Activated naive CD4-positive, alpha-beta T cell treated with anti-CD3 and anti-CD28 coated beads, Interleukin-2, amount 50 U/mL, for 72 hours (primary cell): ENCODE results near the gene IMPA2. TPM values are rescaled to one million over a fixed set of nuclear protein-coding genes. Genes with fewer than 3 reads are reported as not detected.
"Not testable (repeated sequence)": the region's sequence is repeated elsewhere in the genome, so short reads cannot be mapped to it uniquely, and the experiment has no call there.

Experiments
- ATAC-seq, 2 donors: fragments of 150-1000 bp; cut with Tn5 transposase; 2 replicates each; pipeline ENCODE4 v1.10.0; 2021; ENCODE audit warnings: mild to moderate bottlenecking in 2 of 2, moderate library complexity in 2 of 2
- DNase-seq, 2 donors: peaks; one replicate each; pipeline ENCODE4 v3.0.0; 2021 to 2022; ENCODE audit warnings: low spot score in 2 of 2
- H3K27ac Mint-ChIP-seq, 2 donors: one replicate each; pipeline ENCODE4 v1.8.0; 2022; ENCODE audit warnings: mild to moderate bottlenecking in 2 of 2, mixed read lengths in 2 of 2
- H3K36me3 Mint-ChIP-seq, 2 donors: one replicate each; pipeline ENCODE4 v1.8.0; 2022; ENCODE audit warnings: mixed read lengths in 2 of 2
- H3K9me3 Mint-ChIP-seq, 2 donors: one replicate each; pipeline ENCODE4 v1.8.0; 2022; ENCODE audit warnings: mixed read lengths in 2 of 2
- total RNA-seq, 2 donors: library from RNA; stranded (reverse); gene quantifications; one replicate each; pipeline ENCODE4 v1.2.3, GENCODE V29; 2022

IMPA2 gene
- total RNA-seq, 2 donors from 2014 or later, result 21.9 to 36.5 TPM

DNA sequence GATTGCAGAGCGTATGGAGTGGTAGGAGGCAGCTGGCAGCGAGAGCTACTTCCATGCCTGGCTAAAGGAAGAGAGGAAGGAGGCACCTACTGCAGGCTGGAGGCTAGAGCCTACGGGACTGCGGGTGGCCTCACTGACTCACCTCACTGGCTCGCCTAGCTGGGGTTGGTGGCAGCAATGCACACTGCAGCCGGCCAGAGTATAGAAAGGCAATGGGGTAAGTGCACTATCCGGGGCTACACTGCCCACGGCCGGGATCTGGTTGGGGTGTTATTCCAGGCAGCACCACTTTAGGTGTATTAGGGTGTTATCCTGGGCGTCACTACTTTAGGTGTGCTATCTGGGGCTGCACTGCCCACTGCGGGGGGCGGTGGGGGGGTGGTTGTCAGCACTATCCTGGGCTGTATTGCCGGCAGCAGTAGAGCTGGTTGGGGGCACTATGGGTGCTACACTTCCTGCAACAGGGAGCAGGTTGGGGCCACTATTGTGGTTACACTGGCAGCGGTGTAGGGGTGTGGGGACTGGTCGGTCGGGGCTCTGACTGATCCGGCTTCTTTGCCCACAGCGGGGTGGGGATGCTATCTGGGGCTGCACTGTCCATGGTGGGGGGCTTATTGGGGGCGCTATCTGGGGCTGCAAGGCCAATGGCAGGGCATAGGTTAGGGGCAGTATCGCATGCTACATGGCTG is 79.0 kb downstream of the IMPA2 start:
- Mint-ChIP-seq H3K36me3 (no peaks in the 10 kb centered on the region), H3K27ac (no peak overlapping the region), H3K9me3 (no peaks in the 10 kb centered on the region)
- no peak for ATAC-seq
- no peak for DNase-seq

DNA sequence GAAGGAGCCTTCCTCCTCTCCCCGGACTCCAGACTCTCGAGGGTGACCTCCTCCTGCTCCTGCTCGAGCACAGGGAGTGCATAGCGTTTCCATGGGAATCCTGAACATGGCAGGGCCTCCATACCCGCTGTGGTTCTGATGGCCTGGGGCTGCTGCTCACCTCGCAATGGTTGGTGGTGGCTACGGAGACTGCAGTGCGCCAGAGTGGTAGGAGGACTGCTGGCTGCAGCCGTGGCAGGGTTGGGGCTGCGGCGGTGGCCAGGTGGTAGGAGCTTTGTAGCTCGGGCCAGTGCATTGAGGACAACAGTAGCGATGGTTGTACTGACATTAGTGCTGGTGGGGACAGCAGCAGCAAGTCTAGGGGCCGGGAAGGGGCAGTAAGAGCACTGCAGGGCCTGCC is 80.4 kb downstream of the IMPA2 start:
- no peak for DNase-seq
- Mint-ChIP-seq H3K9me3 (no peaks in the 10 kb centered on the region), H3K36me3 (no peaks in the 10 kb centered on the region), H3K27ac (no peak overlapping the region)
- no peak for ATAC-seq

DNA sequence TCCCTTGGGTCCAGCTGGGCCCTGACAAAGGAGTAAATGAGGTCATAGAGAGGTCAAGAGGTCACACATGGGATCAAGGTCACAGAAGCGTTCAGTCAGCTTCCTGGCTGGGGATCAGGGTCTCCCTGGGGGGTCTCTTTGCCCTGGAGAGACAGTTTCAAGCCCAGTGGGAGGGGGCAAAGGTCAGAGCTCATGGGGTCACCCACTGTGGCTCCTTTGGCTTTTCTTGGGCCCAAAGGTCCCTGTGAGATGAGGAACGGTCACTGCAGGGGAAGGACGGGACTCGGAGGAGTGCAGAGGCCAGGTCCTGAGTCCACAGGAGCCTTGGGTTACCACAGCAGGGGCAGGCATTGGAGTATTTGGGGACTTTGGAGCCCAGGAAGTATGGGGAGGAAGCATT is 81.7 kb downstream of the IMPA2 start:
- no peak overlapping the region for H3K27ac Mint-ChIP-seq

DNA sequence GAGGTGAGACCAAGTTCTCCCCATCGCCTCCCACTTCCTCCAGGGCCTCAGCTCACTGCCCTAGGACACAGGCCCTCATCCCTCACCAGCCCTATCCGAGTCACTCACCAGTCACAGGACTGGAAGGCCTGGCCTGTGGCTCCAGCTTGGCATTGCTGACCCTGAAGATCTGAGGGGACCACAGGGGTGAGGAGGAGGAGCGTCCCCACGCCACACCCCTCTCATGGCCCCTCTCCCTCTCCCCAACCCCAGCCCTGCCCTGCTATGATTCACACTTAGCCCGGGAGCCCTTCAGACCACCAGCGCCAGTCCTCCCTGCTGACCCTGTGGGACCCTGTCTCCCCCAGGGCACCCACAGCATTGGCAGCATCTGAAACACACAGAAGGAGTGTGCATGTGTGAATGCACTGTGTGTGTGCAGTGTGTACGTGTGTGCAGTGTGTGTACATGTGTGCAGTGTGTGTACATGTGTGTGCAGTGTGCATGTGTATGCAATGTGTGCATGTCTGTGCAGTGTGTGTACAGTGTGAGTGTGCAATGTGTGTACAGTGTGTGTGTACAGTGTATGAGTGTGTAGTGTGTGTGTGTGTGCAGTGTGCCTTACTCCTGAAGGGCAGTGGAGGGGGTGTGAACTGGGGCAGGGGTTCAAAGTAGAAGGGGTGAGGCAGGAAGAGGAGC is 82.9 kb downstream of the IMPA2 start:
- H3K36me3 Mint-ChIP-seq, result no peaks in the 10 kb centered on the region

More for the DNA sequence above, 81.7 kb downstream of the IMPA2 start:
- ATAC-seq (no peak), DNase-seq (no peak)
- Mint-ChIP-seq H3K9me3 (no peaks in the 10 kb centered on the region), H3K36me3 (no peaks in the 10 kb centered on the region)

DNA sequence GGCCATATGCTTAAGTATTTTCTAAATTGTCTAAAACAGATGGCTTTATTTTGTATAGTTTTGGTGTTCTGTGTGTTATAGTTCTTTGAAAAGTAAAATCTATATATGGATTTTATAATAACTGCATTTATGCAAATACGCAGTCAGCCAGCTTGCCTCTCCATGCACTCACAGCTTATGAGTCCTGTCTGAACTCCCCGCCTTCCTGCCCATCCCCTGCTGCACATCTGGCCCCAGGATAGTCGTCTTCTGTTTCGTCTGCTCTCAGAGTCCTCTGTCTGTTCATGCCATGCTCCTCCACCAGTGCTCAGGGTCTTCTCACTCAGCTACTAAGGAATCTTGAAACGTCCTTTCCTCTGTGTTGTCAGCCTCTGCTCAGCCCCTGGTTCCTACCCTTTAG is 84.1 kb downstream of the IMPA2 start:
- Mint-ChIP-seq H3K9me3 (no peaks in the 10 kb centered on the region), H3K36me3 (no peaks in the 10 kb centered on the region), H3K27ac (peak overlapping the region in 1 of 2 donors; percentile 79)
- DNase-seq, result no peak
- ATAC-seq, result no peak

More for the DNA sequence above, 82.9 kb downstream of the IMPA2 start:
- no peak for DNase-seq
- Mint-ChIP-seq H3K9me3 (no peaks in the 10 kb centered on the region), H3K27ac (no peak overlapping the region)
- no peak for ATAC-seq

DNA sequence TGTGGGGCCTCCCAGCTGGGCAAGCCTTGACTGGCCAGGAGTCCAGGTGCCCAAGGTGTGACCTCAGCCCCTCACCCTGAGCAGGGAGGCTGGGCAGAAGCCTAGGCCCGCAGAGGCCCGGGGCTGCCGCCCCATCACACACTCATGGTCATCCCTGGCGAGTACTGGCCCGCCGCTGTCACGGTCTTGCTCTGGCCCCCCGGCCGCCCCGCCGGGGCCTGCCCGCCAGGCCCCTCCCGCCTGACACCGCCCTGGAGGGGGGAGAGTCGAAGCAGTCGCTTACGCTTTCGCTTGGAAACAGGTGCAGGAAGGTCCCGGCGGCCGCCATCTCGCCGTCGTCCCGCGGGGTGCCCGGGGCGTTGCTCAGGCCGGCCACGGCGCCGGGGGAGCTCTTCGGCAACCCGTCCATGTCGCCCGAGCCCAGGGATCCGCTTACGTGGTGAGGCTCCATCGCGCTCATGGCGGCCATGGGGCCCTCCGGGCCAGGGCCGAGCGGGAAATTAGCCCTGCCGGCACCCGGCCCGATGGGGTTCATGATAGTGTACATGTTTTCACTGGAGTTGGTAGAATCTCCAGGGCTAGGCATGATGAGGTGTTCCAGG is 85.7 kb downstream of the IMPA2 start:
- no peak for DNase-seq
- Mint-ChIP-seq H3K9me3 (no peaks in the 10 kb centered on the region), H3K36me3 (no peaks in the 10 kb centered on the region), H3K27ac (no peak overlapping the region)
- no peak for ATAC-seq

DNA sequence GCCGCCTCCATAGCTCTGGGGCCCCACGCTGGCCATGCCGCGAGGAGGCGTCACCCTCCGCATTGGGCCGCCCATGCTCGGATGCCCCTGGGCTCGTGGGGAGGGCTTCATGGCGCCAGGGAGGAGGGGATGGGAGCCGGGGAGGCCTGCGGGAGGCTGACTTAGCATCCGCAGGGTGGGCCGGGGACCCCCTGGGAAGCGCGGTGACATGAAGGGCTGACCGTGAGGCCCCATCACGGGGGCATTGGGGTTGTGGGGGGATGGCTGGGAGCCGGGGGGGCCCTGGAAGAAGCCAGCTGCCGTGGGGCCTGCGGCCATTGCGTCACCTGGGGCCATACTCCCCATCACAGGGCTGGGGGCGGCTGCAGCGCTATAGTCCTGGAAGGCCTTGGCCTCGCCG is 86.4 kb downstream of the IMPA2 start:
- Mint-ChIP-seq H3K36me3 (no peaks in the 10 kb centered on the region), H3K27ac (no peak overlapping the region), H3K9me3 (no peaks in the 10 kb centered on the region)
- no peak for ATAC-seq
- DNase-seq, result no peak

DNA sequence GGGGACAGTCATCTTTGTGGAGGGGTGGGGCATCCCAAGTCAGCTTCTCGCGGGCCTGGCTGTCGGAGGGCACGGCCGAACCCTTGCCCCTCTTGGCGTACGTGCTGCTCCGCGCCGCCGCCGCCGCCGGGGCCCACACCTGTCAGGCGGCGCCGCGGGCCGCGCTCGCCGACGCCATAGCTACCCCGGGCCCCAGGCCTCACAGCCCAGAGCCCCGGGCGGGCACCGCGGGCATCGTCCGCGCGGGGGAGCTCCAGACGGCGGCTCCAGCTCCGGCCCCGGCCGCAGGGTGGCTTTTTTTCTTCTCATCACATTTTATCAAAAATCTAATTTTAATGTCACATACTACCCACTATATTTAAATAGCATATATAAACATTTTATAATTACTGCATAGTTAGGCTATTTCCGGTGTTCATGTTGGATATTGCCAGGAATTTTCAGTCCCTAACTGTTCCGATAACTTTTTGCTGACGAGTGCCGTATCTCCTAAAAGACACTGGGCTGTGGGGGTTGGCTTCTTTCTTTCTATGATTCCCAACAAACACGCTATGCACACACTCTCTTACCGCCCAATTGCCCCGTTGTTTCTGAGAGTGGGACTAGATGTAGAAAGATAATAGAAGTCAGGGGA is 87.1 kb downstream of the IMPA2 start:
- not testable (repeated sequence) for DNase-seq, H3K27ac Mint-ChIP-seq, ATAC-seq, H3K36me3 Mint-ChIP-seq, H3K9me3 Mint-ChIP-seq

DNA sequence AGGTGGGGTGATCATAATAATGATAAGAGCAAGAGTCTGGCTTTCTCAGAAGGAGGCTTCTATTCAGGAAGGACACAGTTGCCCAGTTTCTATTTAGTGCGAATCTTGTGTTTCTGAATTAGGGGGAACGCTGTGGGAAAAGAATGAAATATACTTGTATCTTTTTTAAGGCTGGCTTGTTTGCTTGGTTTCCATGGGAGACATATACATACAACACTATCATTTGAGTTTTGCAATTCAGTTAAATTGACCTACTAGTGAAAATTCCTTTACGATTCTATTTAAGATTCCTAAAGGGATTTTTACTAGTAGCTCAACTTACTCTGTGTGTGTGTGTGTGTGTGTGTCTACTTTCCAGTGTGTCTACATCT is 87.6 kb downstream of the IMPA2 start:
- no peak overlapping the region for H3K27ac Mint-ChIP-seq
- H3K9me3 Mint-ChIP-seq, result no peaks in the 10 kb centered on the region
- H3K36me3 Mint-ChIP-seq, result no peaks in the 10 kb centered on the region
- ATAC-seq (no peak), DNase-seq (no peak)

DNA sequence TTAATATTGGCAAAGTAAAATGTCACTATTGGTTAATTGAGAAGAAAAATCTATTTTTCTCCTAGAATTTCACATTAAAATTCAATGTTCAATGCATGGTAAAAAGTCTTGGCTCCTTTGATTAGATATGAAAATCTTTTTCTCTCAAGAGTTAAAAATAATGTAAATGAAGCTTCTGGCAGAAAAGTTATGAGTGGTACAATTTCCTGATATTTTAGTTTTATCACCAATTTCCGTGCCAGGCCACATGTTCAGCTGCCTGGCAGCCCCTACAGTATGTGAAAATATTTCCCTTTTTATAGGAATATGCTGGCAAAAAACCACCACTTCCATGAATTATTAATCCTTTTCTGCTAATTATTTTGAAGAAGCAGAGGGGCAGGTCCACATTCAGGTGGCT is 89.8 kb downstream of the IMPA2 start:
- not testable (repeated sequence) for H3K36me3 Mint-ChIP-seq, DNase-seq, H3K9me3 Mint-ChIP-seq, ATAC-seq, H3K27ac Mint-ChIP-seq

DNA sequence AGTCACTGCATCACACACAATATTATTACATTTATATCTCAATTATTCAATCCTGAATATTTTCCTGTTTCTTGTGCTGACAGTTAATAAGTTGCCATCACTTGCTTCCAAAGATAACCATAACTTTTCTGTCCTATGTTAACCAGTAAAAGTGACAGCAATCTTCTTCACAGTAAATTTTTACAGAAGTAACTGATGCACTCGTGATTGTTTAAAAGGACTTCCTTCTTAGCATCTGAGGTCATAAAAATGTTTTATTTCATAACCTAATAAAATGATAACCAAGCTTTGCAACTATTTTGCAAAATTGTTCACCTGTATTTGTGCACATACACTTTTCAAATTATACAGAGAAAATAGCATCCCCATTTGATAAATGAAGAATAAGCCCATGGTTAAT is 91.7 kb downstream of the IMPA2 start:
- H3K36me3 Mint-ChIP-seq, result no peaks in the 10 kb centered on the region
- ATAC-seq, result no peak
- no peak overlapping the region for H3K27ac Mint-ChIP-seq
- H3K9me3 Mint-ChIP-seq, result no peaks in the 10 kb centered on the region
- DNase-seq, result no peak

DNA sequence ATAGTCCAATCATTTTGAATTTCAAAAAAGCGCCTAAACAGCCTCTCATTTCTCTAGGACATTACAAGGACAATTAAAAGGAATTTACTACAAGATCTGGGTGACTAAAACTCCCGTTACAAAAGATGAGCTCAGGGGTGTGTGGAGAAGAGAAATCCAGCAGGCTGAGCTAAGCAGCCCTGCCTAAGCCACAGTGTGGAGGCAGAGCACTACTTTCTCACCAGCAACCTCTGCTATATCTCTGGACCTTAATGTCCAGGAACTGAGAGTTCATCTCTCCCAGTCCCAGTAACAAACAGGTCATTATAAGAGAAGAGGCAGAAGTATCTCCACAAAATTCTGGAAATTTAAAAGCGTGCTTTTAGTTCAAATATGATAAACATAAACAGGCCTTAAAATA is 93.4 kb downstream of the IMPA2 start:
- ATAC-seq, result no peak
- Mint-ChIP-seq H3K27ac (no peak overlapping the region), H3K36me3 (no peaks in the 10 kb centered on the region), H3K9me3 (no peaks in the 10 kb centered on the region)
- no peak for DNase-seq

DNA sequence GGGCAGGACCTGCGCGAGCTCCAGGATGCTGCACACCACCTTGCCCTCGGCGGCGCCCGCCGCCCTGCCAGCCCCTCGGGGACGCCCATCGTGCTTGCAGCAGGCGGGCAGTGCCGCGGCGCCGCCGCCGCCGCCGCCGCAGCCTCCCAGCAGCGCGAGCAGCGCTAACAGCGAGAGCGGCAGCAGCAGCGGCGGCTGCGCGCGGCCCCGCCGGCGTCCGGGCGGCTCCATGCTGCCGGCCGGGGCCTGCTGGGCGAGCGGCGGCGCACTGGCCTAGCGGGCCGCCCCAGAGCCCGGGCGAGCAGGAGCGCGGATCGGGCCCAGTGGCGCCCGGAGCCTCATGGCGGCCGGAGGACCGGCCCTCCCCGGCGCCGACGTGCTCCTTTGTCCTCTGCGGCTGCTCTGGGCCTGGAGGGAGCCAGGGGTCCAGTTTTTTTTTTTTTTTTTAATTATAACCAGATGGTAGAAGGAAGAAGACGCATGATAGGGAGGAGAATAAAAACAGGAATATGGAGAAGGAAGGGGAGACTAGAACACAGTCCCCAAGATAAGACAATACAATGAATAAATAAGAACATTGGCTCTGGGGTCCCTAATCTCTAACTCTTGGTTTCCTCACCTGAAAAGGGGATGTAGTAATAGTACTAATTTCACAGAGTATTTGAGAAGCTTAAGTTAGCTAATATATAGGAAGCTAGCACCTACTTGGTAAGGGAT is 95.3 kb downstream of the IMPA2 start:
- DNase-seq (no peak), ATAC-seq (peak in 1 of 2 donors; percentile 65)
- Mint-ChIP-seq H3K36me3 (no peaks in the 10 kb centered on the region), H3K27ac (no peak overlapping the region), H3K9me3 (no peaks in the 10 kb centered on the region)

DNA sequence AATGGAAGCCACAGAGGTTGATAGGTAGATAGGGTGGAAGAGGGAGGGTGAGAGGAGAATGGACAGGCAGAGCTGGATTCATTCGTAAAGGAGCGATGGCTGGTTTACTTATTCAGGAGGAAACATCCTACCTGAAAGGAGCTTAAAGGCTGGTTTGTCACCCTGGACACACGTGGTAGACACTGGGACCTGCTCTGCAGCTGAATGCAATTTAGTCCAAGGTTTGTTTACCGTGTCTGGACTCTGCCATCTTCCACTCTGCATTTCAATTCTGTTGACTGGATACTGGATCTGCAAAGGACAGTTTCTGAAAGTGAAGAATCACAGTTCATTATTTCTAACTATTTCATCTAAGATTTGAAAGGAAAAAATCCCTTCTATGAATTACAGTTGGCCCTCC is 96.7 kb downstream of the IMPA2 start:
- H3K36me3 Mint-ChIP-seq, ATAC-seq, DNase-seq, H3K9me3 Mint-ChIP-seq, H3K27ac Mint-ChIP-seq: not testable (repeated sequence)

DNA sequence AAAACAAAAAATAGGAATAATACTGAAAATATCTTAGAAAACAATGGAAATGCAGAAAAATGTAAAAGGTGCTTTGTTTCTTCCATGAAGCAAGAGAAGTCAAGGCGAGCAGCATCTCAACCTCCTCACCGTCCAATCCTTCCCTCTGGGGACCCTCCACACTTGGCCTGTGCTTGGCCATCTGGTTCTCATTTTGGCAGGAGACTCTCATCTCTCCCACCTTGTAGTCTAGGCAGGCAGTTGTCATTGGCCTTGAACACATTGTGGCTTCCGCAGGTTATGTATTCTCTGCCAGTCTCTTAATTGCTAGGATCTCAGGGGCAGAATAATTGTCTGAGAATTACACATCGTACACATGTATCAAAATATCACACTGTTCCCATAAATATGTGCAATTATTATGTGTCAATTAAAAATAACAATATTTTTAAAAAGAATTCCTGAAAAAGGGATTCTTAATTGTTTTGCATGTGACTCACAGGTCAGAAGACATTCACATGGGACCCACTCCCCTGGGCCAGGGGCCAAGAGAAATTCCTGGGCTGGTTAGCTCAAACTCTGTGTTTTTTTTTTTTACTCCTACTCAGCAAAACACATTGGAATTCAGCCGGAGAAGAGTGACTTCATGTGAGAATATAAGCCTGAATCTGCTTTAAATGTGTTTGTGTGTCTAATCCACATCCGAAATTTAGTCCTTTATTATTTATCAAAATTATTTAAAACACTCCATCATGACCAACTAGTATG is 98.4 kb downstream of the IMPA2 start:
- Mint-ChIP-seq H3K36me3 (no peaks in the 10 kb centered on the region), H3K27ac (no peak overlapping the region), H3K9me3 (no peaks in the 10 kb centered on the region)
- ATAC-seq (no peak), DNase-seq (no peak)
